ENCODE results near the gene OR1B1.
"Not testable (repeated sequence)": the region's sequence is repeated elsewhere in the genome, so short reads cannot be mapped to it uniquely, and the experiment has no call there.

OR1B1 gene

DNA sequence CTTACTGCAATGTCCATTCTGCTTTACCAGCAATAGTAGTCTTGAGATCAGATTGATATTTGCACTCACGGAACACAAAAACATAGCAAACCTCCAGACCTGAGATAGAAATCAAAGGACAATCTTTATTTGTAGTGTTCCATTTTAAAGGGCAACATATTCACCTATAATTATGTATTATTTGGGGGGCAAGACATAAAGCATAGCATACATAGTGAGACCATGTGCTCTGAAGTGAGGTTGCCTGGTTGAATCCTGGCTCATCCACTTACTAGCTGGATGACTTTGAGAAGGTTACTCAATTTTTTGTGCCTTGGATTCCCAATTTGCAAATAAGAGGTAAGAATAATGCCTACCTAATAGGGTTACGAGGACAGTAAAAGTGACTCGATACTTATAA is at the start of gene OR1B1:
Gene OR1B1, minus strand, starts transcription at position 101 of the 400 bp plus-strand sequence.
- DNase-seq (ENCODE audit: low spot score) = no peak

DNA sequence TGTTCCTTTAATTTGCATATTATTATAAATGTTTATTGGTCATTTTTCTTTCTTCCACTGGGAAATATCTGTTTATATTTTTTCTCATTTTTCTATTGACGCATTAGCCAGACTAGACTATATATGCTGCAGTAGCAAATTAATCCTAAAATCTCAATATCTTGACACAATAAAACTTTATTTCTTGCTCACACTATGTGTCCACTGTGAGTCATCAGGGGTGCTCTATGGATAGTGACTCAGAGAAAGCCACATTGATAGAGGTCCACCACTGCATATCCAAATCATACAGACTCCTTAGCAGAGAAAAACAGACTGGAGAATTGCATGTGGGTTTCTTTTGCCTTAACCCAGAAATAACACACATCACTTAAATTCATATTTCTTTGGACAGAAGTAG is 38.3 kb upstream of the OR1B1 start:
- no peak for DNase-seq (ENCODE audit: low spot score)

DNA sequence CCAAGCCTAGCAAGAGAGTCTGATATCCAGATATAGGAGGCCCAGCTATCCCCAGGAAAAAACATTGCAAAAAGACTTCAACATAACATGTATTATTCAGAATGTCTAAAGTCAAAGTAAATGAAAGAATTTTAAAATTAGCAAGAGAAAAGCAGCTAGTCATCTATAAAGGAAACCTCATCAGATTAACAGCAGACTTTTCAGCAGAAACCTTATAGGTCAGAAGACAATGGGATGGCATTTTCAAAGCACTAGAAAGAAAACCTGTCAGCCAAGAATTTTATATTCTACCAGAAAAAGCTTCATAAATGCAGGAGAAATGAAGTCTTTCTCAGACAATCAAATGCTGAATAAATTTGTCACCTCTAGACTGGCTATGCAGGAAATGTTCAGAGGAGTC is 27.4 kb upstream of the OR1B1 start:
- DNase-seq (ENCODE audit: low spot score) = no peak

DNA sequence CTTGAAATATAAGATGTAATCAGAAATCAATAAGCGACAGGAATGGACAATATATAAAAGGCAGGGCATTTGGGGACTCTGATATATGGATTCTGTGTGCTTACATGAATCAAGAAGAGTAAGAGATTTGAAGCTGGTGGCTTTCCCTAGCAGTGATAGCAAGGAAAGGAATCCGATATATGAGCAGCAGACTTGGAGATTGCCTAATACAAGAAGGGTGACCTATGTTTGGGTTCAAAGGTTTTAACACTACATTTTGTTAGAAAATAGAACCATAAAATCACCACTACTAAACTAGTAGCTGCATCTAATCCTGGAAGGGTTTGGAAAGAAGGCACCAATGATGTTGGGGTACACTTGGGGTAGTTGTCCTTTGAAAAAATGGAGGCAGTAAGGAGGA is 15.1 kb upstream of the OR1B1 start:
- no peak for DNase-seq (ENCODE audit: low spot score)

DNA sequence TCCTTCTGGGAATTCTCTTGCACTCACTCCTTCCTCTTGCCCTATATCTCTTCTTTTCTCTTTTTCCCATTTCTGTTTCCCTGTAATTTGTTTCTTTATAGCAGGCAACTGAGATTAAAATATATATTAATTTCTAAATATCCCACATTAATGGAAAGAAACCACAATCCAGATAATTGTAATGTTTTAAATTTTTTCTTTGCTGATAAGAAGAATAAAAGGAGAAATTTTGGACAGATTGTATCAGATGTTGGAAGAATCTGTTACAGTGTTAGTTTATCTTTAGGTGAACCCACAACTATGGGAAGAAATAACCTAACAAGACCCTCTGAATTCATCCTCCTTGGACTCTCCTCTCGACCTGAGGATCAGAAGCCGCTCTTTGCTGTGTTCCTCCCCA is 4.0 kb upstream of the OR1B1 start, which contains the start of gene OR1L1:
Gene OR1L1, plus strand, starts transcription at position 301 of the 400 bp plus-strand sequence. Its CDS starts 0 bp downstream, at position 301.
- DNase-seq (ENCODE audit: low spot score) = no peak

DNA sequence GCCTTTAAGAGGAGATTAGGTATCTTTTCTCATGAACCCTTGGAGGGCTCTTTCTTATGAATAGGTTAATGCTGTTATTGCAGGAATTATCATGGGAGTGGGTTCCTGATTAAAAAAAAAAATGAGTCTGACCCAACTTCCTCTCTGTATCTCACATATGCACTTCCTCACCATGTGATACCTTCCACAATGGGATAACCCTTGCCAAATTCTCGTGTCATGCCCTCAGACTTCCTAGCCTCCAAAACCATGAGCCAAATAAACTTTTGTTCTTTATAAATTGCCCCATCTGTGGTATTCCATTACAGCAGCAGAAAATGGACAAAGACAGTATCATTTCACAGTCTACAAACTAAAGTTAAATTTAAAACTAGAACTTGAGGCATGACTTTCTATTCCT is 1.0 kb downstream of the OR1B1 start:
- no peak for DNase-seq (ENCODE audit: low spot score)

DNA sequence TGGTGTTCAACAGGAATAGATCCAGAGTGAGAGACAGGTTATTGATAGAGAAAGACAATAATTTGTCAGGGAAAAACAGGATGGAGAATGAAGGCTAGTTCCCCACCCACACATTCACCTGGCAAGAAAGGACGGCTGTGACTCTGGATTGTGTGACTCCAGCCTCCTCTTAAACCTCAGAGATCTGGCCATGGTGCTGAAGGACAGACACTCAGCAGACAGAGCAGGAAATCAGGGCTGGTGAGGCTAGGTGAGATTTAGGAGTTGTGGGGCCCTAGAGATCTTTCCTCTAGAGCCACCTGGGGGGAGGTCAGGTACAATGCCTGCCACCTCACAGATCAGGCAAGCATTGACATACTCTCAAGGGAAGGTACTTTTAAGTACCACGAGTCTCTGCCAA is 15.2 kb downstream of the OR1B1 start:
- no peak for DNase-seq (ENCODE audit: low spot score)

DNA sequence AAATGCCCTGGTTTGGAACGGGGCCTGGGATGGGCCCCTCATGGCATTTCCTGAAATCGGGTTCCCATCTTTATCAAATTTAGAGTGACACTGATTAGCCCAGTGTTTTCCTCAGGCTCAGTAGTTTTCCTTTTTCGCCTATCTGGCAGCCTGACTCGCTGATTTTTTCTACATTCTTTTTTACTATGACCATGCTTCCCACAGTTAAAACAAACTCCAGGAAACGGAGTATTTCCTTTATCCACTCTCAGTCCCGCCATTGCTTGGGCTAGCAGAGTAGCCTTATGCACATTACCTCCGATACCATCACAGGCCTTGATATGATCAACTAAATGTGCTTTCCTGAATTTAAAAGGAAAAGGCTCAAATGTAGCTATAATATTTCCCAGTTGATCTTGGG is 37.4 kb downstream of the OR1B1 start:
- DNase-seq (ENCODE audit: low spot score) = no peak

DNA sequence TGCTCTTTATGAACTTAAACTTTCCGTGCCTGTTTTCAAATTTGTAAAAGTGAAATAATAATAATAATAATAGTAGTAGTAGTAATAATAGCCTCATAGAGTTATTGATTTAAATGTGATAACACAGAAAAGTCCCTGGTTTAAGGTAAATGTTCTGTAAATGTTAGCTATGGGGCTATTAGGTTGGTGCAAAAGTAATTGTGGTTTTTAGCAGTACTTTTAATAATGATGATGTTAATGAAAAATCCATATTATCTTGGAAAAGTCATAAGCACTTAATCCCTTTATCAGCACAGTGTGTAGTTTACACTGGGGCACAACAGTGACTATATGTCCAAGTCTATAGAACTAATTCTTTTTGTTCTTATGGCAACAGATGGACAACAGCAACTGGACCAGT is 43.1 kb downstream of the OR1B1 start, which contains the start of gene OR1Q1:
Gene OR1Q1, plus strand, starts transcription at position 377 of the 400 bp plus-strand sequence. Its CDS starts 0 bp downstream, at position 377.
- DNase-seq (ENCODE audit: low spot score) = no peak

DNA sequence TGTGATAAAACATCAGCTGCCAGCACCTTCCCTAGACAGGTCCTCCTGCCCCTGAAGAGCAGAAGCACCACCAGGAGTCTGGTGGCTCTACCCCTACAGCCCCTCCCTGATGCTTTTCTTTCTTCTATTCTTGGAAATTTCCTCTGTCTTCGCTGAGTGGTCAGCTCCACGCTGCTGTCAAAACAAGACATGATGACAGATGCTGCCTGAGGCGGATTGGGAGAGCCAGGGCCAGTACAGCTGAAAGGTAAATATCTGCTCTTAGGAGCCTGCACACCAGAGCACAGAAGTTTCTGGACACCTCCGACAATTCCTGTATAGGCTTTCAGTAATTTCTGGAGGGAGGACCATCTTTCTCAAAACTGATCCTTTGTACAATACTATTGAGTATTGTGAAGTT is 47.6 kb downstream of the OR1B1 start:
- DNase-seq (ENCODE audit: low spot score) = no peak

DNA sequence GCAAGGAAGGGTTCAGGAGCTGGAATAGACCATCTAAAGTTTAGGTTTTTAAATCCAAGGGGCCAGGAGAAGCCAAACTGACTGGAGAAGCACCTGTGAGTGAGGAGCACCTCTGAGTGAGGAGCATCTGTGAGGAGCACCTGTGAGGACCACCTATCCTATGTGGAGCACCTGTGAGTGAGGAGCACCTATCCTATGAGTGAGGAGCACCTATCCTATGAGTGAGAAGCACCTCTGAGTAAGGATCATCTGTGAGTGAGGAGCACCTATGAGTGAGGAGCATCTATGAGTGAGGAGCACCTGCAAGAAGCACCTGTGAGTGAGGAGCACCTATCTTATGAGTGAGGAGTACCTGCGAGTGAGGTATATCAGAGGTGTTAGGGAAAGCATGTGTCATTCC is 50.8 kb downstream of the OR1B1 start:
- no peak for DNase-seq (ENCODE audit: low spot score)

DNA sequence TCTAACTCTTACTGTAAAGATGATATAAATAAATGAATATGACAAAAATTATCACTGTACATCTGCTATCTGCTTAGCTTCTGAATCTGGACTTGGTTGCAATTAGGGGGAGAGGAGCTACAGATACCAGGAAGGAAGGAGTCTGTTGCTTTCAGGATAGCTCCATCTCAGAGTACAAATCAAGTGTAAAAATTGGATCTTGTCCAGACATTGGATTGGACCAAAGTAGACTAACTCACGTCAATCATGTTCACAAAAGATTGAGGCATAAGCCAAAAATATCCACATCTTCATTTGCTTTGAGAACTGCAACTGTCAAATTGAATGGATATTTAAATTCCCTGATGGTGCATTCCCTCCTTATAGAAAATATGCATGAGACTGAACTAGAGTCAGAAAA is 51.7 kb downstream of the OR1B1 start:
- DNase-seq (ENCODE audit: low spot score) = no peak

DNA sequence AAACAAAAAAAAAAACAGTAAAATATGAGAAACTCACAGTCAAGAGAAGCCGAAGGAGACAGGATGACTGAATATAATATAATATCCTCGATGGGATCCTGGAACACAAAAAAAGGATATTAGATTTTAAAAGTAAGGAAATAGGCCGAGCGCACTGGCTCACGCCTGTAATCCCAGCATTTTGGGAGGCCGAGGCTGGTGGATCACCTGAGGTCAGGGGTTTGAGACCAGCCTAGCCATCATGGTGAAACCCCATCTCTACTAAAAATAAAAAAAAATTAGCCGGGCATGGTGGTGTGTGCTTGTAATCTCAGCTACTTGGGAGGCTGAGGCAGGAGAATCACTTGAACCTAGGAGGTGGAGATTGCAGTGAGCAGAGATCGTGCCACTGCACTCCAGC is 74.1 kb downstream of the OR1B1 start, which contains the start of gene OR1L8:
Gene OR1L8, minus strand, starts transcription at position 101 of the 400 bp plus-strand sequence. CDS start 14,907 bp downstream, outside the sequence.
- DNase-seq (ENCODE audit: low spot score) = not testable (repeated sequence)

DNA sequence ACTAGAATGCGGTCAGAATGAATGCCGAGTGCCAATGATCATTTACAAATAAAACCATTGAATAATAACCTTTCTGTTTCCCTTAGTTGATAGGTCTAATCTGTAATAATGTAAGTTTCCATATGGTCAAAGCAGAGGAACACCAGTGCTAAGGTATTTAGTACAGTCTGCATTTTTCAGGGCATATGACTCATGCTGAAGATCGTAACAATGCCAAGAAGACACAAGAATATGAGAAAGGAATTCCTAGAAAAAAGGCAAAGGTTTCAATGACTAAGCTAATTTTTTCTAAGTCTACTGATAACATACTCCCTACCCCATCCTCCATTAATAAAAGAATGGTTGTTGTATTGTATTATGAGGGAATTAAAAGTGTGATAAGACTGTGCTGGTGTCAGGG is 77.1 kb downstream of the OR1B1 start:
- DNase-seq (ENCODE audit: low spot score) = no peak

DNA sequence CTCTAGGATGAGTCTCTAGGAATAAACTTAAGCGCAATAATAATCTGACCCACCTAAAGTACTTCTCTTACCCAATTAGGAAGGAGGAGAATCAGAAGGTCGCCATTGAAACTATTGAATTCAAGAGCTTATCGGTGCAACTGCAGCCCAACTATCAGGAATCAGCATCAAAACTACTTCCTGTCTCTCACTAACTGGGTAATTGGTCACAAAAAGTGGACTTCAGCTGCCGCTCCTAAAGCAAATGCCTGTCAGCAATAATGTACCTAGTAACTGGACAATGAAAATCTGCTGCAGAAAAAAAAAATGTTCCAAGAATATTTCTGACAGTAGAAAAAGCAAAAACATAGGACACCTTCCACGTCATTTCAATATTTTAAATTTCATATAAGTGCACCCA is 77.6 kb downstream of the OR1B1 start:
- no peak for DNase-seq (ENCODE audit: low spot score)

Measured in hepatic stellate cell (primary cell).